Ovary (tissue), 3 donors: ENCODE measurements around the gene PKN3.

ENCODE experiments used
- EP300 ChIP-seq: sonication (generic); formaldehyde crosslinking; IDR thresholded peaks from one replicate; pipeline ENCODE4 v1.6.1; 2017; ENCODE audit warnings: antibody characterized with exemption
- TF ChIP-seq, protein P1 (sequence below), 3 donors: fragments of 450-650 bp in 2 of 3; fragments of 200-600 bp in 1 of 3; IDR thresholded peaks; one replicate each; pipeline versions ENCODE4 v1.5.1 to v1.8.0; 2016 to 2022; ENCODE audit warnings: antibody characterized with exemption in 3 of 3, mild to moderate bottlenecking in 1 of 3
- donor health status: DM: no; HTN: no; CAD: no.

GRCh38 chr9:128657796-128658195 is 44.5 kb upstream of the PKN3 start:
- TF ChIP-seq, protein P1, sequence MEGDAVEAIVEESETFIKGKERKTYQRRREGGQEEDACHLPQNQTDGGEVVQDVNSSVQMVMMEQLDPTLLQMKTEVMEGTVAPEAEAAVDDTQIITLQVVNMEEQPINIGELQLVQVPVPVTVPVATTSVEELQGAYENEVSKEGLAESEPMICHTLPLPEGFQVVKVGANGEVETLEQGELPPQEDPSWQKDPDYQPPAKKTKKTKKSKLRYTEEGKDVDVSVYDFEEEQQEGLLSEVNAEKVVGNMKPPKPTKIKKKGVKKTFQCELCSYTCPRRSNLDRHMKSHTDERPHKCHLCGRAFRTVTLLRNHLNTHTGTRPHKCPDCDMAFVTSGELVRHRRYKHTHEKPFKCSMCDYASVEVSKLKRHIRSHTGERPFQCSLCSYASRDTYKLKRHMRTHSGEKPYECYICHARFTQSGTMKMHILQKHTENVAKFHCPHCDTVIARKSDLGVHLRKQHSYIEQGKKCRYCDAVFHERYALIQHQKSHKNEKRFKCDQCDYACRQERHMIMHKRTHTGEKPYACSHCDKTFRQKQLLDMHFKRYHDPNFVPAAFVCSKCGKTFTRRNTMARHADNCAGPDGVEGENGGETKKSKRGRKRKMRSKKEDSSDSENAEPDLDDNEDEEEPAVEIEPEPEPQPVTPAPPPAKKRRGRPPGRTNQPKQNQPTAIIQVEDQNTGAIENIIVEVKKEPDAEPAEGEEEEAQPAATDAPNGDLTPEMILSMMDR (IDR thresholded peaks at IDR 0.05) = no peak
- TF ChIP-seq EP300 = no peak
